A549 (cell line): ENCODE measurements around the gene SORBS1. TPM values are rescaled to one million over a fixed set of nuclear protein-coding genes. Genes with fewer than 3 reads are reported as not detected.

Experiments used
- ATAC-seq, 2 experiments: fragments of 200-7000 bp in 1 of 2; fragments of >200 bp in 1 of 2; cut with Nextera tagmentation in 1 of 2; cut with Tn5 transposase in 1 of 2; 3 replicates each; pipeline versions ENCODE4 v1.8.0 to v1.9.1; 2018 to 2020; ENCODE audit warnings: mild to moderate bottlenecking in 1 of 2, moderate library complexity in 1 of 2
- CTCF ChIA-PET: fragments of 300-600 bp; sonication (Branson Sonifier 250); formaldehyde crosslinking; extraction: SDS; loops from one replicate; lab custom pipeline; 2021; ENCODE audit warnings: antibody characterized with exemption, inconsistent platforms; lab: Yijun Ruan, JAX
- POLR2A ChIA-PET: fragments of 350-600 bp; formaldehyde crosslinking; extraction: SDS; loops from one replicate; lab custom pipeline; 2021; ENCODE audit warnings: antibody characterized with exemption, inconsistent platforms; lab: Yijun Ruan, JAX
- DNase-seq, 2 experiments: peaks; one replicate each; pipeline versions ENCODE4 v3.0.0 to v3.0.0-alpha.2; 2011 to 2016; ENCODE audit warnings: low read depth in 1 of 2, low spot score in 1 of 2
- FAIRE-seq: peaks from 2 replicates; lab custom pipeline; 2011; peaks lifted over from hg19 to GRCh38; lab: Jason Lieb, UNC
- H3K27ac ChIP-seq, 2 experiments: fragments of >200 bp; sonication (Bioruptor Twin); formaldehyde crosslinking; 3 replicates each; pipeline ENCODE4 v1.5.1; 2016 to 2017
- H3K4me1 ChIP-seq: fragments of >200 bp; sonication (Bioruptor Twin); formaldehyde crosslinking; 3 replicates; pipeline ENCODE4 v1.6.1; 2016
- H3K4me2 ChIP-seq: fragments of >200 bp; sonication (Bioruptor Twin); formaldehyde crosslinking; 3 replicates; pipeline ENCODE4 v1.6.1; 2016
- H3K4me3 ChIP-seq: fragments of >200 bp; sonication (Bioruptor Twin); formaldehyde crosslinking; 3 replicates; pipeline ENCODE4 v1.5.1; 2016
- H3K9me3 ChIP-seq: fragments of >200 bp; sonication (Bioruptor Twin); formaldehyde crosslinking; 3 replicates; pipeline ENCODE4 v1.6.1; 2016
- BHLHE40 ChIP-seq: IDR thresholded peaks from 2 replicates; pipeline ENCODE4 v1.6.1; 2012; ENCODE audit warnings: low read depth, low read length, inconsistent platforms
- CHD2 ChIP-seq: fragments of 150-350 bp; IDR thresholded peaks from 2 replicates; pipeline ENCODE4 v1.6.1; 2014; ENCODE audit warnings: low read length; ENCODE audit not compliant: partially characterized antibody
- CHD4 ChIP-seq: fragments of 200-600 bp; sonication (generic); IDR thresholded peaks from 2 replicates; pipeline ENCODE4 v1.6.1; 2016; ENCODE audit warnings: antibody characterized with exemption, mild to moderate bottlenecking, borderline replicate concordance
- EHF ChIP-seq: fragments of 250-450 bp; sonication (Bioruptor Pico); IDR thresholded peaks from 2 replicates; pipeline ENCODE4 v1.5.0; 2020; ENCODE audit warnings: mild to moderate bottlenecking
- EHMT2 ChIP-seq: fragments of 200-600 bp; sonication (generic); IDR thresholded peaks from 2 replicates; pipeline ENCODE4 v1.6.1; 2016; ENCODE audit warnings: antibody characterized with exemption, low read depth, mild to moderate bottlenecking, moderate library complexity
- EP300 ChIP-seq, 2 experiments: fragments of >200 bp; sonication (Bioruptor Twin); formaldehyde crosslinking; IDR thresholded peaks; 2 replicates in 1 of 2; 3 replicates in 1 of 2; pipeline ENCODE4 v1.6.1; 2016 to 2017
- ESRRA ChIP-seq: fragments of 150-350 bp; IDR thresholded peaks from 2 replicates; pipeline ENCODE4 v1.6.1; 2014; ENCODE audit warnings: mild to moderate bottlenecking, low read length, borderline replicate concordance
- FOSL2 ChIP-seq, 2 experiments: fragments of 450-650 bp in 1 of 2; fragments of >200 bp in 1 of 2; sonication (Bioruptor Twin) in 1 of 2; formaldehyde crosslinking; IDR thresholded peaks; 2 replicates each; pipeline versions ENCODE4 v1.5.0 to v1.6.1; 2016 to 2020; ENCODE audit warnings: mild to moderate bottlenecking in 1 of 2, moderate library complexity in 1 of 2
- HEYL ChIP-seq: fragments of 250-450 bp; sonication (Bioruptor Pico); IDR thresholded peaks from 2 replicates; pipeline ENCODE4 v1.8.0; 2021; ENCODE audit warnings: mild to moderate bottlenecking, moderate library complexity
- HOXA7 ChIP-seq: fragments of 250-450 bp; sonication (Bioruptor Pico); IDR thresholded peaks from 2 replicates; pipeline ENCODE4 v1.5.0; 2020; ENCODE audit warnings: mild to moderate bottlenecking, moderate library complexity
- HOXB5 ChIP-seq: fragments of 250-450 bp; sonication (Bioruptor Pico); IDR thresholded peaks from 2 replicates; pipeline ENCODE4 v1.5.0; 2020; ENCODE audit warnings: mild to moderate bottlenecking, moderate library complexity
- JUN ChIP-seq, 2 experiments: fragments of >200 bp; sonication (Bioruptor Twin); formaldehyde crosslinking; IDR thresholded peaks; 2 replicates in 1 of 2; 3 replicates in 1 of 2; pipeline ENCODE4 v1.6.1; 2016 to 2017
- KDM5A ChIP-seq: fragments of 200-600 bp; sonication (generic); IDR thresholded peaks from 2 replicates; pipeline ENCODE4 v1.6.1; 2016; ENCODE audit warnings: antibody characterized with exemption, mild to moderate bottlenecking
- PHF8 ChIP-seq: fragments of 200-600 bp; sonication (generic); IDR thresholded peaks from 2 replicates; pipeline ENCODE4 v1.6.1; 2016; ENCODE audit warnings: low read depth, mild to moderate bottlenecking, antibody characterized with exemption, moderate library complexity, borderline replicate concordance
- POLR2AphosphoS2 ChIP-seq: conservative IDR thresholded peaks from 2 replicates; pipeline ENCODE4 v1.6.1; 2012; ENCODE audit warnings: low read length, improper control_type of control experiment, inconsistent platforms
- RAD21 ChIP-seq, 2 experiments: fragments of >200 bp in 1 of 2; sonication (Bioruptor Twin) in 1 of 2; formaldehyde crosslinking in 1 of 2; IDR thresholded peaks in 1 of 2; conservative IDR thresholded peaks in 1 of 2; 2 replicates in 1 of 2; 3 replicates in 1 of 2; pipeline ENCODE4 v1.6.1; 2012 to 2018; ENCODE audit warnings: inconsistent platforms in 1 of 2
- RARB ChIP-seq: fragments of 250-450 bp; sonication (Bioruptor Pico); IDR thresholded peaks from 2 replicates; pipeline ENCODE4 v1.8.0; 2021; ENCODE audit warnings: mild to moderate bottlenecking, moderate library complexity
- RCOR1 ChIP-seq: fragments of 150-350 bp; IDR thresholded peaks from 2 replicates; pipeline ENCODE4 v1.6.1; 2014; ENCODE audit warnings: antibody characterized with exemption, low read length, low read depth
- RFX5 ChIP-seq: fragments of 450-650 bp; IDR thresholded peaks from 2 replicates; pipeline ENCODE4 v1.7.1; 2014; ENCODE audit warnings: antibody characterized with exemption, mild to moderate bottlenecking, moderate library complexity
- RNF2 ChIP-seq: fragments of 200-600 bp; sonication (generic); IDR thresholded peaks from 2 replicates; pipeline ENCODE4 v1.6.1; 2016; ENCODE audit warnings: low read depth, mild to moderate bottlenecking, antibody characterized with exemption, moderate library complexity, borderline replicate concordance
- SMC3 ChIP-seq: fragments of >200 bp; sonication (Bioruptor Twin); formaldehyde crosslinking; IDR thresholded peaks from 3 replicates; pipeline ENCODE4 v1.6.1; 2018; ENCODE audit warnings: inconsistent platforms
- ZFP36 ChIP-seq: fragments of 450-650 bp; IDR thresholded peaks from 2 replicates; pipeline ENCODE4 v1.6.1; 2014; ENCODE audit warnings: borderline replicate concordance; ENCODE audit not compliant: partially characterized antibody
- ZSCAN20 ChIP-seq: fragments of 250-450 bp; sonication (Bioruptor Pico); IDR thresholded peaks from 2 replicates; pipeline ENCODE4 v1.8.0; 2022; ENCODE audit warnings: mild to moderate bottlenecking, moderate library complexity
- WGBS: methylation state at CpG from one replicate; pipeline ENCODE4 v1.1.6; 2017; ENCODE audit errors: missing lambda C conversion rate; 5-methylcytosine and 5-hydroxymethylcytosine counted together
- polyA plus RNA-seq, 4 experiments: library from polyadenylated mRNA; depleted of rRNA in 3 of 4; stranded (reverse); fragments of >200 nt; fragmentation: RNase III in 1 of 4; extraction: RNeasy Plus Mini Kit Qiagen cat#74134 plus additional on column Dnase treatment in 1 of 4; gene quantifications; 2 replicates in 3 of 4; 3 replicates in 1 of 4; pipeline ENCODE4 v1.2.3, GENCODE V29; 2011 to 2017
- TF ChIP-seq, protein P1 (sequence below): fragments of 250-450 bp; sonication (Bioruptor Pico); IDR thresholded peaks from 2 replicates; pipeline ENCODE4 v1.5.0; 2020; ENCODE audit warnings: low read depth, mild to moderate bottlenecking, moderate library complexity
- TF ChIP-seq, protein P2 (sequence below): fragments of >200 bp; sonication (Bioruptor Twin); formaldehyde crosslinking; IDR thresholded peaks from 2 replicates; pipeline ENCODE4 v1.6.1; 2016

The SORBS1 gene
- polyA plus RNA-seq, 2 of the 4 experiments (the other 2 are of a cell fraction): 0.39 to 0.80 TPM

DNA sequence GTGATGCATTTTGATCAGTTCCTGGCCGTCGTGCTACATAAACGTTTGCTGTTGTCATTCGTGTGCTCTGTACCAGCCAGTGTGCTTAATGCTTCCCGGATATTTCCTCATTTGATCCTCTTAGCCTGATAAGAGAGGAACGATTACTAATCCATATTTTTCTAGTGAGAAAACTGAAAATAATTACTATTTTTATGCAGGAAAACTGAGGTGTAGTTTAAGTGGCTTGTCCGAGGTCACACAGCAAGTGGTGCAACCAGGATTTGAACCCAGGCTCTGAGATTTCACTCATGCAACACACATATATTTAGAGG is 650 bp upstream of the SORBS1 start:
- POLR2A ChIA-PET: no interaction called here
- peak overlapping the region; percentile 92 for H3K4me3 ChIP-seq
- no peak for DNase-seq
- CTCF ChIA-PET: interaction anchor here (1.2 to 1.7 kb wide), 2 partner anchors 24 to 39 kb away, joined by 3 to 7 read pairs; no protein-coding TSS in a partner anchor
- peak overlapping the region; percentile 34 to 88; a peak in 3 of 6 replicates for H3K27ac ChIP-seq
- no peaks in the 10 kb centered on the region for H3K9me3 ChIP-seq
- H3K4me1 ChIP-seq: 0 out of 3 replicates have a peak, but pooled peaks cover 6% of the 10 kb centered on the region
- no peak for ATAC-seq
- no peak for FAIRE-seq
- WGBS: 46% methylated on average over 7 of the region's 7 CpGs
- peak overlapping the region; percentile 99 for H3K4me2 ChIP-seq
- TF ChIP-seq, protein P1, sequence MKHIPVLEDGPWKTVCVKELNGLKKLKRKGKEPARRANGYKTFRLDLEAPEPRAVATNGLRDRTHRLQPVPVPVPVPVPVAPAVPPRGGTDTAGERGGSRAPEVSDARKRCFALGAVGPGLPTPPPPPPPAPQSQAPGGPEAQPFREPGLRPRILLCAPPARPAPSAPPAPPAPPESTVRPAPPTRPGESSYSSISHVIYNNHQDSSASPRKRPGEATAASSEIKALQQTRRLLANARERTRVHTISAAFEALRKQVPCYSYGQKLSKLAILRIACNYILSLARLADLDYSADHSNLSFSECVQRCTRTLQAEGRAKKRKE (CRISPR knock-in tag): no peak
- TF ChIP-seq FOSL2 (IDR thresholded peaks at IDR 0.05): no peak
- no peak for TF ChIP-seq FOSL2 (CRISPR knock-in tag; IDR thresholded peaks at IDR 0.05)
- TF ChIP-seq ZFP36: no peak
- TF ChIP-seq CHD4: 0 out of 2 replicates have a peak, but pooled peaks have one; percentile 7
- no peak for TF ChIP-seq RFX5

DNA sequence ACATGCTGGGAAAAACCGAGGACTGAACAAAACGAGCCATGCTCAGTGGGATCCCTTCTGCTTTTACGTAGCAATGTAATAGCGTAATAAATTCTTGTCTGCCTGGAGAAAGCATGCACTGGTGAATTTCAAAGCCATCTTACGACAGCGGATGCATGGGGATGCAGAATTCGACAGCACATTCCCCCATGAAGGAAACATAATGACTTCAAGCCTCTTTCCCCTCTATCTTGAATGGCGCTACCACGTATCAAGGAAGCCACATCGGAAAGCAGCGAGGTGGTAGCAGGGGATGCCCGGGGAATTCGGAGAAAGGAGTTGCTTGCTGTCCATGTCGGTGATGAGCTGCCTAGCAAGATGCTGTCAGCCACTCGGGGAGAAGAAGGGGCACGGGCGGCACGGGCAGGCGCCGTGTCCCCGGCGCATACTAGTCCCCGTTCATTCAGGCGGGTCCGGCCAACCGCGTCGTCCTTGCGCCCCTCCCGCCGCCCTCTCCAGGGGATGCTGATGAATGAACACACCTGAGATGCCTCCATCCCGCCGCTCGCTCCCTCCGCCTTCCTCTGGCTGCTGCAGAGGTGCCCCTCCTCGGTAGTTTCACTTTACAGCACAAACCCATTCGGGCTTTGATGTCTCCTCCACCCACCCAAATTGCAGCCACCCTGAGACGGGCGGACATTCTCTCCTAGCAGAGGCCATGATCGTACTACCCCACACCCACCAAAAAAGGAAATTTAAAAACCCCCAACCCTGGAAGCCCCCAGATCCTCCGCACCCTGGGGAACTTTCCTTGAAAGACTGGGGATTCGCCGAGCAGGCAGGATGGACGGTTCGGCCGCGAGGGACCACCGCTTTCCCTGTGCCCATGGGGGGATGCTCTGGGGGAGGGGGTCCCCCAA is 644 bp downstream of the SORBS1 start:
- ATAC-seq (peak; percentile 28 to 58), DNase-seq (peak in 1 of 2 experiments; percentile 53), FAIRE-seq (no peak)
- Histone ChIP-seq H3K9me3 (no peaks in the 10 kb centered on the region), H3K4me1 (0 out of 3 replicates have a peak, but pooled peaks cover 6% of the 10 kb centered on the region), H3K4me3 (peak overlapping the region; percentile 92), H3K27ac (peak overlapping the region; percentile 62 to 88), H3K4me2 (peak overlapping the region; percentile 99)
- TF ChIP-seq RNF2 (peak; percentile 60; the same call in 1 of the 2 replicates), HEYL (CRISPR knock-in tag) (no peak), PHF8 (0 out of 2 replicates have a peak, but pooled peaks have one; percentile 28), HOXA7 (CRISPR knock-in tag) (no peak), RCOR1 (no peak), KDM5A (no peak), RARB (CRISPR knock-in tag) (no peak), BHLHE40 (no peak)
- CTCF ChIA-PET: interaction anchor here (1.3 kb wide), 1 partner anchor 83 kb away, joined by 4 read pairs; no protein-coding TSS in a partner anchor
- 14% methylated on average over 40 of the region's 48 CpGs for WGBS
- POLR2A ChIA-PET: no interaction called here

DNA sequence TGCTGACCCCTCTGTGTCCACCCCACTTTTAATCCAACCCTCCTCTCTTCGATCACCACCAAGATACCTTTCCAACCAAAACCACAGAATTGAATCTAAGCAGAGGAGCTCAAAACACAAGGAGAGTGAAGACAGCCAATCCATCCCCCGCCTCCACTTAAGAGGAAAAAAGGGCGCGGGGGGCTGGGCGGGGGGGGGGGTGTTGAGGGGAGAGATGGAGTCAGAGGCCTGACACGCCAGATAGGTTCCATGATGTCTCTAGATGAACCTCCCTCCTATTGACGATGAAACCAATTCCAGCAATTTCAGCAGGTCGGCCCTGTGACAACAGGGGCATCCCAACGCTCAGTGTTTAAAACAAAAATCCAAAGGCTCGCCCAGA is 1.3 kb downstream of the SORBS1 start:
- peak overlapping the region; percentile 99 for H3K4me2 ChIP-seq
- ChIA-PET CTCF (no interaction called here), POLR2A (no interaction called here)
- no peak overlapping the region for H3K27ac ChIP-seq
- H3K4me1 ChIP-seq: 0 out of 3 replicates have a peak, but pooled peaks cover 6% of the 10 kb centered on the region
- TF ChIP-seq POLR2AphosphoS2 (no peak), RCOR1 (no peak), RAD21 (conservative IDR thresholded peaks at IDR 0.05 in 1 of 2, IDR thresholded peaks at IDR 0.05 in 1 of 2) (no peak), ZSCAN20 (CRISPR knock-in tag) (no peak), ZFP36 (no peak), PHF8 (no peak), HOXB5 (CRISPR knock-in tag) (no peak), EHMT2 (no peak), EP300 (IDR thresholded peaks at IDR 0.05) (no peak), JUN (IDR thresholded peaks at IDR 0.05) (no peak), CHD2 (no peak), ESRRA (no peak), HOXA7 (CRISPR knock-in tag) (no peak), SMC3 (no peak), FOSL2 (IDR thresholded peaks at IDR 0.05) (no peak), FOSL2 (CRISPR knock-in tag; IDR thresholded peaks at IDR 0.05) (no peak), HEYL (CRISPR knock-in tag) (no peak), RARB (CRISPR knock-in tag) (no peak), EHF (CRISPR knock-in tag) (no peak)
- TF ChIP-seq, protein P1 (CRISPR knock-in tag): no peak
- TF ChIP-seq, protein P2, sequence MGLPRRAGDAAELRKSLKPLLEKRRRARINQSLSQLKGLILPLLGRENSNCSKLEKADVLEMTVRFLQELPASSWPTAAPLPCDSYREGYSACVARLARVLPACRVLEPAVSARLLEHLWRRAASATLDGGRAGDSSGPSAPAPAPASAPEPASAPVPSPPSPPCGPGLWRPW: no peak
- no peaks in the 10 kb centered on the region for H3K9me3 ChIP-seq
- FAIRE-seq (no peak), ATAC-seq (no peak), DNase-seq (no peak)
- 78% methylated on average over 7 of the region's 10 CpGs for WGBS
- H3K4me3 ChIP-seq: no peak overlapping the region; the same call in 1 of the 3 replicates
